ENCODE data around the gene DCK. TPM values are rescaled to one million over a fixed set of nuclear protein-coding genes. Genes with fewer than 3 reads are reported as not detected.

DCK gene
- total and polyA plus RNA-seq, 2 experiments from 2014 or later: 11.9 to 19.7 TPM

DNA sequence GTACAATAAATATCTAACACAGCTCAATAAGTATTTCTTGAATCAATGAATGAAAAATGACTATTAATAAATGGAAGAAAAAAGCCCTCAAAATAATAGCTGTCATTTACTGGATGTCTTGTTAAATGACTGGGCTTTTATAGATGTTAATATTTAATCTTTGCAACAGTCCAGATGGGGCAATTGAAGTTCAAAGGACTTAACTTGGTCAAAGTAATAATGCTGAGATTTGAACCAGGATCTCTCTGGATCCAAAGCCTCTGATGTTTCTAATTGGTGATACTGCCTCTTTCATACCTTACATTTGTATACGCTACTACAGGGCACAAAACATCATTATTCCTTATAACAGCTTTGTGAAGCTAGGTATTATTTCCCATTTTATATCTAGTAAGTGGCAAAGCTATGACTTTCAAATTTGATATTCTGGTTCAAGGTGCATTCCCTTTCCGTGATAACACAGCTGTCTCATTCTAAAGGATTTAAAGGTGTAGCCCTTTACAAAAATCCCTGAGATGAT is 72.6 kb downstream of the DCK start:
- no peaks in the 10 kb centered on the region for H3K79me2 ChIP-seq
- H3K36me3 ChIP-seq (replicated peaks; ENCODE audit: insufficient read depth, low read depth): no peaks in the 10 kb centered on the region
- H4K20me1 ChIP-seq (ENCODE audit: insufficient read depth, poor library complexity, severe bottlenecking): no peaks in the 10 kb centered on the region
- peaks cover 12% of the 10 kb centered on the region for H3K4me1 ChIP-seq (ENCODE audit: insufficient read depth)
- peak overlapping the region; percentile 9 for H3K27ac ChIP-seq
- TF ChIP-seq, protein P1, sequence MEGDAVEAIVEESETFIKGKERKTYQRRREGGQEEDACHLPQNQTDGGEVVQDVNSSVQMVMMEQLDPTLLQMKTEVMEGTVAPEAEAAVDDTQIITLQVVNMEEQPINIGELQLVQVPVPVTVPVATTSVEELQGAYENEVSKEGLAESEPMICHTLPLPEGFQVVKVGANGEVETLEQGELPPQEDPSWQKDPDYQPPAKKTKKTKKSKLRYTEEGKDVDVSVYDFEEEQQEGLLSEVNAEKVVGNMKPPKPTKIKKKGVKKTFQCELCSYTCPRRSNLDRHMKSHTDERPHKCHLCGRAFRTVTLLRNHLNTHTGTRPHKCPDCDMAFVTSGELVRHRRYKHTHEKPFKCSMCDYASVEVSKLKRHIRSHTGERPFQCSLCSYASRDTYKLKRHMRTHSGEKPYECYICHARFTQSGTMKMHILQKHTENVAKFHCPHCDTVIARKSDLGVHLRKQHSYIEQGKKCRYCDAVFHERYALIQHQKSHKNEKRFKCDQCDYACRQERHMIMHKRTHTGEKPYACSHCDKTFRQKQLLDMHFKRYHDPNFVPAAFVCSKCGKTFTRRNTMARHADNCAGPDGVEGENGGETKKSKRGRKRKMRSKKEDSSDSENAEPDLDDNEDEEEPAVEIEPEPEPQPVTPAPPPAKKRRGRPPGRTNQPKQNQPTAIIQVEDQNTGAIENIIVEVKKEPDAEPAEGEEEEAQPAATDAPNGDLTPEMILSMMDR (IDR thresholded peaks at IDR 0.05; ENCODE audit: poor library complexity): no peak
- WGBS (ENCODE audit: low lambda C conversion rate, missing lambda C conversion rate): 89% methylated on average over 2 of the region's 2 CpGs
- H3K9me3 ChIP-seq (ENCODE audit: low read depth): no peaks in the 10 kb centered on the region
- H3K4me3 ChIP-seq: no peak overlapping the region
- H3K27me3 ChIP-seq: no peaks in the 10 kb centered on the region
- no peak overlapping the region for H3K4me2 ChIP-seq
- no peak for DNase-seq (ENCODE audit: low spot score)
- no peak overlapping the region for H2AFZ ChIP-seq
- no peaks in the 10 kb centered on the region for H3K9me2 ChIP-seq (replicated peaks; ENCODE audit: insufficient read depth)

DNA sequence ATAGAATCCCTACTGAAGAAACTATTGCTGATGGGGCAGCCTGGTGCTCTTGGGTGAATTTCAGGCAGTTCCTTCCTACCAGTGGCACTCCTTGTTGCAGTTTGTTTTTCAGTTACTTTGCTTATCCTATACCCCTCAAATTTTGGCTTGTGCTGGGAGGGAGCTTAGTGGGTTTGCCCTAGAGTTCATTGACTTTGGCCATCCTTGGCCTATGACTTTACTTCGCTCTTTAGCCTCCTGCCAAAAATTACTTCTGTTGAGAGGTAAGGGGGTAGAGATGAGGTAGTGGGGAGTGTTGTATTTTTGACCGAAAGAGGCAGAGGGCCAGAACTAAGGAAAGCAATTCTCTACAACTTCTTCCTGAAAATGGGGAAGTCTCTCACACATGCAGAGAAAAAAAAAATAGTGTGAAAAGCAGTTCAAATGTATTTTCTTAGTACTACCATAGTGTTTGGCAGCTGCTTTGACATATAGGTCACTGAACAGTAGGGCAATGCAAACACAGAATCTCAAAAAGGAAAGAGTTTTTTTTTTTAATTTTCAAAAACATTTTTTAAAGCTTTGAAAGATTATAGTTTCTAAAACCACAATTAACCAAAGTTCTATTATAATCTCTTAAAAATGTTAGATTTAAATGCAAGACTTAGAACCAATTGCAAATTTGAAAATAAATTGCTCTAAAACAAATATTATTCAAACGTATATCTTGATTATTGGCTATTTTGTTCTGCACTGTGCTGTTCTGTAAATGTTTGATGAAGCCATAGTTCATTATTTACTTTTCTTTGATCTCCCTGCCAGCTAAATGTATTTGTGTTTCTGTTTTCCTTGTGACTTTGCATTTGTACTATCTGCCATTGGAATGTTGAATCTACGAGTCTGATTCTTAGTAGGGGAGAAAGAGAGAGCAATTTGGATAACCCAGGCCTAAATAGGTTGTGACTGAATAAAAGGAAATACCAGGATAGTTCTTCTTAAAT is 73.6 kb downstream of the DCK start:
- H3K79me2 ChIP-seq: no peaks in the 10 kb centered on the region

DNA sequence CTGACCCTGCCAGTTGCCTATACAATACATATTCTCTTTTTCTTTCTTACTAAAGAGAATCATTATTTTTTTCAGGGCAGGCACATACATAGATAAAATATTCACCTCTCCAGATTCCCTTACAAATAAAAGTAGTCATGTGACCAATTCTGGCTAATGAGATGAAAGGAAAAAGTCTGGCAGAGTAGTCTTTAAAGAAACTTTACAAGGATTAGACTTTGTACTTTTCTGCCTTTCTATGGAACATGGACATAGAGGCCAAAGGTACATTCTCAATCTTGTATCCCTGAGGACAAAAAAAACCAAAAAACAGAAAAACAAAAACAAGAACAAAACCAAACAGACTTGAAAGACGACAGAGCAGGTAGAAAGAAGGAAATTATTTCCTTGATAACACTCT is 75.6 kb downstream of the DCK start:
- Histone ChIP-seq H3K4me1 (ENCODE audit: insufficient read depth) (peaks cover 12% of the 10 kb centered on the region), H3K9me2 (replicated peaks; ENCODE audit: insufficient read depth) (no peaks in the 10 kb centered on the region), H3K79me2 (no peaks in the 10 kb centered on the region), H3K27ac (no peak overlapping the region), H3K36me3 (replicated peaks; ENCODE audit: insufficient read depth, low read depth) (no peaks in the 10 kb centered on the region), H3K9me3 (ENCODE audit: low read depth) (no peaks in the 10 kb centered on the region), H4K20me1 (ENCODE audit: insufficient read depth, poor library complexity, severe bottlenecking) (no peaks in the 10 kb centered on the region), H2AFZ (no peak overlapping the region), H3K4me2 (no peak overlapping the region), H3K27me3 (no peaks in the 10 kb centered on the region), H3K4me3 (no peak overlapping the region)
- DNase-seq (ENCODE audit: low spot score): no peak
- 64% methylated on average over 1 of the region's 1 CpG for WGBS (ENCODE audit: low lambda C conversion rate, missing lambda C conversion rate)
- TF ChIP-seq, protein P1 (IDR thresholded peaks at IDR 0.05; ENCODE audit: poor library complexity): no peak
- TF ChIP-seq EZH2phosphoT487 (IDR thresholded peaks at IDR 0.05; ENCODE audit: low read depth, severe bottlenecking, unreplicated experiment) (no peak), EZH2 (IDR thresholded peaks at IDR 0.05; ENCODE audit: borderline replicate concordance) (no peak)

More for the DNA sequence above, 73.6 kb downstream of the DCK start:
- Histone ChIP-seq H4K20me1 (ENCODE audit: insufficient read depth, poor library complexity, severe bottlenecking) (no peaks in the 10 kb centered on the region), H3K9me3 (ENCODE audit: low read depth) (no peaks in the 10 kb centered on the region), H3K4me3 (no peak overlapping the region), H3K36me3 (replicated peaks; ENCODE audit: insufficient read depth, low read depth) (no peaks in the 10 kb centered on the region), H3K4me1 (ENCODE audit: insufficient read depth) (peaks cover 12% of the 10 kb centered on the region), H3K27me3 (no peaks in the 10 kb centered on the region), H3K9me2 (replicated peaks; ENCODE audit: insufficient read depth) (no peaks in the 10 kb centered on the region), H3K27ac (peak overlapping the region; percentile 12), H3K4me2 (peak overlapping the region; percentile 40), H2AFZ (no peak overlapping the region)
- TF ChIP-seq EZH2 (IDR thresholded peaks at IDR 0.05; ENCODE audit: borderline replicate concordance) (no peak), EZH2phosphoT487 (IDR thresholded peaks at IDR 0.05; ENCODE audit: low read depth, severe bottlenecking, unreplicated experiment) (no peak)
- TF ChIP-seq, protein P1 (IDR thresholded peaks at IDR 0.05; ENCODE audit: poor library complexity): no peak
- WGBS (ENCODE audit: low lambda C conversion rate, missing lambda C conversion rate): 72% methylated on average over 4 of the region's 4 CpGs
- DNase-seq (ENCODE audit: low spot score): no peak
